ENCODE data around the gene FNTB. TPM values are rescaled to one million over a fixed set of nuclear protein-coding genes. Genes with fewer than 3 reads are reported as not detected.

Gene FNTB
- total and polyA plus RNA-seq, 2 donors (not counting 1 experiment from before 2014, with no cell fraction given), result 6.6 to 10.2 TPM

- DNase-seq, result no peak
- H3K79me2 ChIP-seq (ENCODE audit: control insufficient read depth, insufficient read depth, low read length), result peaks cover 13% of the 10 kb centered on the region
These were observed 87.0 kb downstream of the FNTB start for GRCh38 chr14:65073605-65074201.

More at GRCh38 chr14:65073605-65074201, 87.0 kb downstream of the FNTB start:
- H3K4me1 Mint-ChIP-seq, result peaks cover 26% of the 10 kb centered on the region
- Histone ChIP-seq H3K27me3 (replicated peaks in 1 of 4; ENCODE audit: control extremely low read depth in 1 of 4, control insufficient read depth in 3 of 4, insufficient read depth in 4 of 4, low read length in 3 of 4) (no peaks in the 10 kb centered on the region), H3K4me3 (ENCODE audit: control extremely low read depth in 1 of 5, extremely low read depth in 1 of 5, insufficient read depth in 1 of 5, low read depth in 2 of 5, low read length in 4 of 5) (no peak overlapping the region), H3K9ac (ENCODE audit: low read length) (no peak overlapping the region), H3K9me3 (ENCODE audit: control extremely low read depth in 1 of 3, control insufficient read depth in 2 of 3, insufficient read depth in 1 of 3, low read length in 2 of 3) (no peaks in the 10 kb centered on the region), H3K36me3 (replicated peaks in 1 of 2; ENCODE audit: control extremely low read depth in 1 of 2, control insufficient read depth in 1 of 2, extremely low read depth in 1 of 2, insufficient read depth in 2 of 2, low read length in 1 of 2) (peaks cover 0 to 55% of the 10 kb centered on the region in 2 experiments), H2AFZ (ENCODE audit: insufficient read depth, low read depth, low read length, poor library complexity, severe bottlenecking) (no peak overlapping the region), H3K4me1 (ENCODE audit: control insufficient read depth in 2 of 2, insufficient read depth in 2 of 2, low read length in 2 of 2) (peaks cover 11 to 12% of the 10 kb centered on the region in 2 donors), H3K27ac (ENCODE audit: low read length in 2 of 2) (no peak overlapping the region), H4K20me1 (ENCODE audit: control insufficient read depth, insufficient read depth, low read length, poor library complexity, severe bottlenecking) (peaks cover 50% of the 10 kb centered on the region), H3K4me2 (replicated peaks; ENCODE audit: low read depth, low read length, poor library complexity, severe bottlenecking) (no peak overlapping the region)
- WGBS (ENCODE audit: insufficient coverage), result 98% methylated on average over 3 of the region's 4 CpGs
- intact Hi-C loops (cut with micrococcal nuclease), result no loop called here
- H3K27ac Mint-ChIP-seq, result no peak overlapping the region
- TF ChIP-seq EZH2 (IDR thresholded peaks at IDR 0.05; ENCODE audit: borderline replicate concordance, insufficient read depth, low read depth, low read length, poor library complexity, severe bottlenecking) (no peak), CTCF (IDR thresholded peaks at IDR 0.05) (no peak)
- no peak for ATAC-seq (ENCODE audit: low read depth)
- H3K4me3 Mint-ChIP-seq, result no peak overlapping the region
- no peaks in the 10 kb centered on the region for H3K9me3 Mint-ChIP-seq (ENCODE audit: insufficient read depth)
- ChIA-PET CTCF (interaction anchor here (0.9 kb wide), 1 partner anchor 340 kb away, joined by 3 read pairs; no protein-coding TSS in a partner anchor), POLR2A (no interaction called here)
- no peaks in the 10 kb centered on the region for H3K27me3 Mint-ChIP-seq
